RWPE1 (cell line): Measurements from ENCODE around the gene CNOT1.
A peak's percentile ranks its signal among the peaks of the same experiment; 100 is the strongest.

Source experiments
- CTCF ChIA-PET: fragments of 350-600 bp; sonication (Branson Sonifier 250); formaldehyde crosslinking; extraction: SDS; loops from one replicate; lab custom pipeline; 2021; lab: Yijun Ruan, JAX
- POLR2A ChIA-PET: fragments of 400-600 bp; formaldehyde crosslinking; extraction: SDS; loops from one replicate; lab custom pipeline; 2020; ENCODE audit warnings: antibody characterized with exemption; ENCODE audit not compliant: low non-redundant PET; lab: Yijun Ruan, JAX
- DNase-seq: peaks from one replicate; pipeline ENCODE4 v3.0.0; 2012; ENCODE audit warnings: low spot score
- H3K27ac ChIP-seq: fragments of 450-650 bp; 2 replicates; pipeline ENCODE4 v1.5.1; 2017
- CTCF ChIP-seq: fragments of 450-650 bp; conservative IDR thresholded peaks from 2 replicates; pipeline ENCODE4 v1.5.1; 2017; ENCODE audit warnings: low read depth, mild to moderate bottlenecking

CNOT1 gene

GRCh38 chr16:58635502-58635901 is 5.9 kb upstream of the CNOT1 start:
- CTCF ChIA-PET: interaction anchor here (0.6 kb wide), 1 partner anchor 307 kb away, joined by 3 read pairs; no protein-coding TSS in a partner anchor
- no peak for DNase-seq
- H3K27ac ChIP-seq: no peak overlapping the region
- no peak for TF ChIP-seq CTCF
- POLR2A ChIA-PET: no interaction called here

- POLR2A ChIA-PET: interaction anchor here (0.6 kb wide), 1 partner anchor 19 kb away, joined by 3 read pairs; no protein-coding TSS in a partner anchor
- H3K27ac ChIP-seq: no peak overlapping the region
- CTCF ChIA-PET: no interaction called here
- DNase-seq: no peak
- no peak for TF ChIP-seq CTCF
Observed at GRCh38 chr16:58634265-58634802, 4.7 kb upstream of the CNOT1 start.

GRCh38 chr16:58628845-58629732 is 537 bp downstream of the CNOT1 start:
- peak overlapping the region; percentile 91 for H3K27ac ChIP-seq
- CTCF ChIA-PET: interaction anchor here (0.8 kb wide), 1 partner anchor 32 kb away, joined by 4 read pairs; no protein-coding TSS in a partner anchor
- no peak for TF ChIP-seq CTCF
- POLR2A ChIA-PET: no interaction called here
- DNase-seq: no peak

GRCh38 chr16:58624209-58624608 is 5.4 kb downstream of the CNOT1 start:
- no peak for DNase-seq
- no peak for TF ChIP-seq CTCF
- CTCF ChIA-PET: no interaction called here
- no peak overlapping the region for H3K27ac ChIP-seq
- POLR2A ChIA-PET: interaction anchor here (0.7 kb wide), 1 partner anchor 352 kb away, joined by 4 read pairs; no protein-coding TSS in a partner anchor

- CTCF ChIA-PET: no interaction called here
- no peak for TF ChIP-seq CTCF
- no peak for DNase-seq
- POLR2A ChIA-PET: no interaction called here
- H3K27ac ChIP-seq: no peak overlapping the region
Observed at GRCh38 chr16:58620396-58620795, 9.2 kb downstream of the CNOT1 start.

- ChIA-PET POLR2A (interaction anchor here (0.6 kb wide), 1 partner anchor 19 kb away, joined by 3 read pairs; no protein-coding TSS in a partner anchor), CTCF (interaction anchor here (0.6 to 0.7 kb wide), 2 partner anchors 67 to 278 kb away, joined by 3 read pairs; no protein-coding TSS in a partner anchor)
- no peak overlapping the region for H3K27ac ChIP-seq
- no peak for TF ChIP-seq CTCF
- DNase-seq: no peak
Observed at GRCh38 chr16:58615280-58615679, 14.3 kb downstream of the CNOT1 start.
